Measurements from ENCODE around the gene SEPTIN2.

Gene SEPTIN2

GRCh38 chr2:241320394-241320793 lies 4.7 kb downstream of the SEPTIN2 start:
- DNase-seq = no peak
- no CpG with 5 or more reads among the region's 8 CpGs for WGBS (ENCODE audit: extremely low coverage, insufficient coverage, insufficient read length)
- Histone ChIP-seq H3K14ac (ENCODE audit: low read length) (no peak overlapping the region), H3K27me3 (ENCODE audit: insufficient read depth, low read length) (no peaks in the 10 kb centered on the region), H3K4me1 (ENCODE audit: control insufficient read depth in 1 of 2, insufficient read depth in 2 of 2, low read length in 2 of 2) (peaks cover 0 to 4% of the 10 kb centered on the region in 2 experiments), H3K9me3 (ENCODE audit: insufficient read depth, low read depth, low read length) (no peaks in the 10 kb centered on the region), H3K79me1 (ENCODE audit: low read length) (peaks cover 8% of the 10 kb centered on the region), H4K12ac (ENCODE audit: low read depth, low read length) (no peak overlapping the region), H3K23ac (ENCODE audit: low read length) (no peak overlapping the region), H3K18ac (ENCODE audit: low read length) (no peak overlapping the region), H2AFZ (ENCODE audit: insufficient read depth, low read length, poor library complexity) (no peak overlapping the region), H3K79me2 (ENCODE audit: control insufficient read depth, insufficient read depth, low read length, poor library complexity) (peaks cover 22% of the 10 kb centered on the region), H2BK5ac (ENCODE audit: low read depth, low read length, poor library complexity) (no peak overlapping the region), H2BK120ac (ENCODE audit: insufficient read depth, low read length, poor library complexity) (no peak overlapping the region), H2AK5ac (ENCODE audit: low read length) (no peak overlapping the region), H3K4me3 (ENCODE audit: low read depth, low read length) (no peak overlapping the region), H3K36me3 (ENCODE audit: control insufficient read depth in 1 of 2, insufficient read depth in 2 of 2, low read length in 2 of 2) (peaks cover 6% of the 10 kb centered on the region in 2 experiments), H4K8ac (ENCODE audit: low read depth, low read length) (no peak overlapping the region), H2BK12ac (ENCODE audit: low read length) (no peak overlapping the region), H4K91ac (ENCODE audit: low read depth, low read length) (no peak overlapping the region), H3K9ac (ENCODE audit: low read length) (no peak overlapping the region), H3K4me2 (ENCODE audit: low read length) (no peak overlapping the region), H3K4ac (ENCODE audit: low read depth, low read length) (peak overlapping the region; percentile 43), H3K27ac (ENCODE audit: low read depth, low read length) (no peak overlapping the region)

DNA sequence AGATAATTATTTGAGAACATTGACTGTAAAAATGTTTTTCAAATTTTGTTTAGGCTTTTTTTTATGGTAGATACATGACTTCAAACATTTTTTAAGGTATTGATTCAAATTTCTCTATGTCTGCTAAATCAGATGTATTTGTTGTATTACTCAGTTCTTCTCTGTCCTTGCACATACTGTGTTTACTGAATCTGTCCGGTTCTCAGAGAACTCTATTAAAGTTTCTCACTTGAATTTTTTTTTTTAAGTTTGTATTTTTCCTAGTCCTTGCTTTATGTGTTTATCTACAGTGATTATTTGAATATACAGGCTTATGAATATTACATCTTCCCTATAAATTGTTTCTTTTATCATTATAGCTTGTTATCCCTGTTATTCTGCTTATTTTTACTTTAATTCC lies 5.3 kb downstream of the SEPTIN2 start:
- Histone ChIP-seq H2AFZ (ENCODE audit: insufficient read depth, low read length, poor library complexity) (no peak overlapping the region), H2AK5ac (ENCODE audit: low read length) (no peak overlapping the region), H3K9ac (ENCODE audit: low read length) (no peak overlapping the region), H3K4ac (ENCODE audit: low read depth, low read length) (no peak overlapping the region), H4K8ac (ENCODE audit: low read depth, low read length) (no peak overlapping the region), H3K18ac (ENCODE audit: low read length) (no peak overlapping the region), H3K79me2 (ENCODE audit: control insufficient read depth, insufficient read depth, low read length, poor library complexity) (peaks cover 19% of the 10 kb centered on the region), H2BK12ac (ENCODE audit: low read length) (no peak overlapping the region), H3K23ac (ENCODE audit: low read length) (no peak overlapping the region), H3K9me3 (ENCODE audit: insufficient read depth, low read depth, low read length) (no peaks in the 10 kb centered on the region), H3K4me1 (ENCODE audit: control insufficient read depth in 1 of 2, insufficient read depth in 2 of 2, low read length in 2 of 2) (peaks cover 0 to 4% of the 10 kb centered on the region in 2 experiments), H3K36me3 (ENCODE audit: control insufficient read depth in 1 of 2, insufficient read depth in 2 of 2, low read length in 2 of 2) (peaks cover 6% of the 10 kb centered on the region in 2 experiments), H3K4me2 (ENCODE audit: low read length) (no peak overlapping the region), H3K79me1 (ENCODE audit: low read length) (peaks cover 5% of the 10 kb centered on the region), H3K4me3 (ENCODE audit: low read depth, low read length) (no peak overlapping the region), H3K27me3 (ENCODE audit: insufficient read depth, low read length) (no peaks in the 10 kb centered on the region), H2BK120ac (ENCODE audit: insufficient read depth, low read length, poor library complexity) (no peak overlapping the region), H4K91ac (ENCODE audit: low read depth, low read length) (no peak overlapping the region), H3K27ac (ENCODE audit: low read depth, low read length) (no peak overlapping the region), H4K12ac (ENCODE audit: low read depth, low read length) (no peak overlapping the region), H3K14ac (ENCODE audit: low read length) (no peak overlapping the region), H2BK5ac (ENCODE audit: low read depth, low read length, poor library complexity) (no peak overlapping the region)
- no CpG with 5 or more reads among the region's 1 CpG for WGBS (ENCODE audit: extremely low coverage, insufficient coverage, insufficient read length)
- DNase-seq = no peak

- Histone ChIP-seq H3K4me3 (ENCODE audit: low read depth, low read length) (no peak overlapping the region), H3K4me1 (ENCODE audit: control insufficient read depth in 1 of 2, insufficient read depth in 2 of 2, low read length in 2 of 2) (peaks cover 0 to 4% of the 10 kb centered on the region in 2 experiments), H2AK5ac (ENCODE audit: low read length) (no peak overlapping the region), H3K79me1 (ENCODE audit: low read length) (no peaks in the 10 kb centered on the region), H3K9me3 (ENCODE audit: insufficient read depth, low read depth, low read length) (no peaks in the 10 kb centered on the region), H4K12ac (ENCODE audit: low read depth, low read length) (no peak overlapping the region), H3K27me3 (ENCODE audit: insufficient read depth, low read length) (no peaks in the 10 kb centered on the region), H3K14ac (ENCODE audit: low read length) (no peak overlapping the region), H2BK12ac (ENCODE audit: low read length) (no peak overlapping the region), H3K18ac (ENCODE audit: low read length) (no peak overlapping the region), H2AFZ (ENCODE audit: insufficient read depth, low read length, poor library complexity) (no peak overlapping the region), H3K23ac (ENCODE audit: low read length) (no peak overlapping the region), H2BK120ac (ENCODE audit: insufficient read depth, low read length, poor library complexity) (no peak overlapping the region), H3K4me2 (ENCODE audit: low read length) (no peak overlapping the region), H3K9ac (ENCODE audit: low read length) (no peak overlapping the region), H4K91ac (ENCODE audit: low read depth, low read length) (no peak overlapping the region), H4K8ac (ENCODE audit: low read depth, low read length) (no peak overlapping the region), H2BK5ac (ENCODE audit: low read depth, low read length, poor library complexity) (no peak overlapping the region), H3K27ac (ENCODE audit: low read depth, low read length) (no peak overlapping the region), H3K79me2 (ENCODE audit: control insufficient read depth, insufficient read depth, low read length, poor library complexity) (peaks cover 11% of the 10 kb centered on the region), H3K4ac (ENCODE audit: low read depth, low read length) (peak overlapping the region; percentile 96), H3K36me3 (ENCODE audit: control insufficient read depth in 1 of 2, insufficient read depth in 2 of 2, low read length in 2 of 2) (peaks cover 10% of the 10 kb centered on the region in 2 experiments)
- DNase-seq = no peak
- no CpG with 5 or more reads among the region's 1 CpG for WGBS (ENCODE audit: extremely low coverage, insufficient coverage, insufficient read length)
These were observed 6.2 kb downstream of the SEPTIN2 start for GRCh38 chr2:241321886-241322285.

GRCh38 chr2:241323778-241324177 lies 8.1 kb downstream of the SEPTIN2 start:
- no peak overlapping the region for H2BK120ac ChIP-seq (ENCODE audit: insufficient read depth, low read length, poor library complexity)
- H3K27ac ChIP-seq (ENCODE audit: low read depth, low read length) = no peak overlapping the region
- no peak overlapping the region for H3K4me2 ChIP-seq (ENCODE audit: low read length)
- H3K79me2 ChIP-seq (ENCODE audit: control insufficient read depth, insufficient read depth, low read length, poor library complexity) = peaks cover 9% of the 10 kb centered on the region
- H4K91ac ChIP-seq (ENCODE audit: low read depth, low read length) = no peak overlapping the region
- no peak overlapping the region for H3K9ac ChIP-seq (ENCODE audit: low read length)
- H3K23ac ChIP-seq (ENCODE audit: low read length) = no peak overlapping the region
- no peaks in the 10 kb centered on the region for H3K27me3 ChIP-seq (ENCODE audit: insufficient read depth, low read length)
- H2BK5ac ChIP-seq (ENCODE audit: low read depth, low read length, poor library complexity) = no peak overlapping the region
- no peak overlapping the region for H3K4ac ChIP-seq (ENCODE audit: low read depth, low read length)
- H3K79me1 ChIP-seq (ENCODE audit: low read length) = no peaks in the 10 kb centered on the region
- H2AFZ ChIP-seq (ENCODE audit: insufficient read depth, low read length, poor library complexity) = no peak overlapping the region
- no peak for DNase-seq
- H3K14ac ChIP-seq (ENCODE audit: low read length) = no peak overlapping the region
- WGBS (ENCODE audit: extremely low coverage, insufficient coverage, insufficient read length) = no CpG with 5 or more reads among the region's 5 CpGs
- no peak overlapping the region for H2BK12ac ChIP-seq (ENCODE audit: low read length)
- no peak overlapping the region for H2AK5ac ChIP-seq (ENCODE audit: low read length)
- H3K4me3 ChIP-seq (ENCODE audit: low read depth, low read length) = no peak overlapping the region
- no peaks in the 10 kb centered on the region for H3K9me3 ChIP-seq (ENCODE audit: insufficient read depth, low read depth, low read length)
- peaks cover 22 to 23% of the 10 kb centered on the region in 2 experiments for H3K36me3 ChIP-seq (ENCODE audit: control insufficient read depth in 1 of 2, insufficient read depth in 2 of 2, low read length in 2 of 2)
- H4K8ac ChIP-seq (ENCODE audit: low read depth, low read length) = no peak overlapping the region
- H3K18ac ChIP-seq (ENCODE audit: low read length) = no peak overlapping the region
- H3K4me1 ChIP-seq (ENCODE audit: control insufficient read depth in 1 of 2, insufficient read depth in 2 of 2, low read length in 2 of 2) = no peaks in the 10 kb centered on the region
- H4K12ac ChIP-seq (ENCODE audit: low read depth, low read length) = no peak overlapping the region

All from trophoblast cell (in vitro differentiated cells and primary cell).